ENCODE results near the gene TRAF5.
"Not testable (repeated sequence)": the region's sequence is repeated elsewhere in the genome, so short reads cannot be mapped to it uniquely, and the experiment has no call there.

Gene TRAF5

GRCh38 chr1:211347077-211347844 is 20.6 kb downstream of the TRAF5 start:
- DNase-seq (ENCODE audit: low spot score): no peak

- no peak for DNase-seq (ENCODE audit: low spot score)
Measured at GRCh38 chr1:211348547-211348946, 21.9 kb downstream of the TRAF5 start.

GRCh38 chr1:211349741-211350140 is 23.1 kb downstream of the TRAF5 start:
- DNase-seq (ENCODE audit: low spot score): no peak

GRCh38 chr1:211352055-211352454 is 25.4 kb downstream of the TRAF5 start:
- not testable (repeated sequence) for DNase-seq (ENCODE audit: low spot score)

- DNase-seq (ENCODE audit: low spot score): no peak
Measured at GRCh38 chr1:211352465-211352864, 25.8 kb downstream of the TRAF5 start.

- peak; percentile 82 for DNase-seq (ENCODE audit: low spot score)
Measured at GRCh38 chr1:211352985-211353515, 26.4 kb downstream of the TRAF5 start.

- no peak for DNase-seq (ENCODE audit: low spot score)
Measured at GRCh38 chr1:211353562-211354212, 27.1 kb downstream of the TRAF5 start.

GRCh38 chr1:211355873-211356272 is 29.2 kb downstream of the TRAF5 start:
- DNase-seq (ENCODE audit: low spot score): no peak

GRCh38 chr1:211356723-211357407 is 30.2 kb downstream of the TRAF5 start:
- DNase-seq (ENCODE audit: low spot score): no peak

GRCh38 chr1:211358685-211359084 is 32.1 kb downstream of the TRAF5 start:
- no peak for DNase-seq (ENCODE audit: low spot score)

GRCh38 chr1:211359876-211360275 is 33.2 kb downstream of the TRAF5 start:
- DNase-seq (ENCODE audit: low spot score): no peak

- no peak for DNase-seq (ENCODE audit: low spot score)
Measured at GRCh38 chr1:211361202-211361601, 34.6 kb downstream of the TRAF5 start.

- no peak for DNase-seq (ENCODE audit: low spot score)
Measured at GRCh38 chr1:211369640-211370039, 43.0 kb downstream of the TRAF5 start.

GRCh38 chr1:211370669-211371068 is 44.0 kb downstream of the TRAF5 start:
- DNase-seq (ENCODE audit: low spot score): no peak

GRCh38 chr1:211371406-211372105 is 44.9 kb downstream of the TRAF5 start:
- DNase-seq (ENCODE audit: low spot score): no peak

- no peak for DNase-seq (ENCODE audit: low spot score)
Measured at GRCh38 chr1:211372463-211372862, 45.8 kb downstream of the TRAF5 start.

GRCh38 chr1:211375146-211375818 is 48.6 kb downstream of the TRAF5 start:
- no peak for DNase-seq (ENCODE audit: low spot score)

- DNase-seq (ENCODE audit: low spot score): no peak
Measured at GRCh38 chr1:211375949-211376348, 49.3 kb downstream of the TRAF5 start.

- no peak for DNase-seq (ENCODE audit: low spot score)
Measured at GRCh38 chr1:211376807-211377470, 50.3 kb downstream of the TRAF5 start.

GRCh38 chr1:211377539-211378450 is 51.2 kb downstream of the TRAF5 start:
- no peak for DNase-seq (ENCODE audit: low spot score)
